Ectodermal cell (in vitro differentiated cells): ENCODE results near the gene SND1.

ENCODE experiments used
- H3K27ac ChIP-seq: 2 replicates; pipeline ENCODE4 v1.7.0; 2013; ENCODE audit warnings: mild to moderate bottlenecking, low read depth, low read length; ENCODE audit not compliant: insufficient read depth, poor library complexity, severe bottlenecking
- H3K27me3 ChIP-seq: 2 replicates; pipeline ENCODE4 v1.7.0; 2013; ENCODE audit warnings: mild to moderate bottlenecking, low read length; ENCODE audit not compliant: insufficient read depth, control insufficient read depth, poor library complexity, severe bottlenecking
- H3K36me3 ChIP-seq: one replicate; pipeline ENCODE4 v1.7.0; 2013; ENCODE audit warnings: low read length; ENCODE audit not compliant: control insufficient read depth, insufficient read depth
- H3K4me1 ChIP-seq: one replicate; pipeline ENCODE4 v1.7.0; 2013; ENCODE audit warnings: low read length; ENCODE audit not compliant: control insufficient read depth, insufficient read depth
- H3K4me3 ChIP-seq: 2 replicates; pipeline ENCODE4 v1.7.0; 2013; ENCODE audit warnings: low read depth, low read length, control low read depth; ENCODE audit not compliant: insufficient read depth
- H3K9me3 ChIP-seq: 2 replicates; pipeline ENCODE4 v1.7.0; 2013; ENCODE audit warnings: mild to moderate bottlenecking, low read length, moderate library complexity; ENCODE audit not compliant: control insufficient read depth
- WGBS, 2 experiments: methylation state at CpG; one replicate each; pipeline ENCODE4 v1.1.7; 2013; ENCODE audit warnings: missing lambda C conversion rate in 2 of 2; 5-methylcytosine and 5-hydroxymethylcytosine counted together

SND1 gene

DNA sequence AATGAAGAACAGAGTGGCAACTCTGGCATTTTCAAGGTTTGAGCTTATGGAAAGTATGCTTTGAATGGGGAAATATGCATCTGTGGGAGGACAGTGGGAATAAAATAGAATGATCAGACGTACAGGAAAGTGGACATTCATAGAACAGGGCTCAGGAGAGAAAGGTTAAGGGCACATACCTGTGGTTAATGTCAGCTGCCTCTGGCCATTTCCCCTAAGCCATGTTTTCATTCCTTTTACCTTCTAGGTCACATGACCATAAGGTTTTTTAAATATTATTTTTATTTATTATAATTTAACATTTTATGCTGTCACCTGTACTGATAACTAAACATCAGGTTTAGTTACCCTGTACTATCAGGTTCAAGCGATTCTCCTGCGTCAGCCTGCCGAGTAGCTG lies 326.4 kb downstream of the SND1 start:
- H3K4me1 ChIP-seq, result peaks cover 38% of the 10 kb centered on the region
- no peak overlapping the region for H3K27ac ChIP-seq
- H3K9me3 ChIP-seq, result no peaks in the 10 kb centered on the region
- H3K4me3 ChIP-seq, result no peak overlapping the region
- 91 to 96% methylated on average over 4 of the region's 4 CpGs for WGBS, 2 experiments
- peaks cover 4% of the 10 kb centered on the region for H3K36me3 ChIP-seq
- H3K27me3 ChIP-seq, result no peaks in the 10 kb centered on the region

GRCh38 chr7:127979113-127979727 lies 327.2 kb downstream of the SND1 start:
- no peak overlapping the region for H3K4me3 ChIP-seq
- H3K4me1 ChIP-seq, result peaks cover 30% of the 10 kb centered on the region
- peaks cover 4% of the 10 kb centered on the region for H3K36me3 ChIP-seq
- H3K27ac ChIP-seq, result no peak overlapping the region
- no peaks in the 10 kb centered on the region for H3K9me3 ChIP-seq
- 95 to 97% methylated on average over 9 of the region's 9 CpGs for WGBS, 2 experiments
- H3K27me3 ChIP-seq, result no peaks in the 10 kb centered on the region

DNA sequence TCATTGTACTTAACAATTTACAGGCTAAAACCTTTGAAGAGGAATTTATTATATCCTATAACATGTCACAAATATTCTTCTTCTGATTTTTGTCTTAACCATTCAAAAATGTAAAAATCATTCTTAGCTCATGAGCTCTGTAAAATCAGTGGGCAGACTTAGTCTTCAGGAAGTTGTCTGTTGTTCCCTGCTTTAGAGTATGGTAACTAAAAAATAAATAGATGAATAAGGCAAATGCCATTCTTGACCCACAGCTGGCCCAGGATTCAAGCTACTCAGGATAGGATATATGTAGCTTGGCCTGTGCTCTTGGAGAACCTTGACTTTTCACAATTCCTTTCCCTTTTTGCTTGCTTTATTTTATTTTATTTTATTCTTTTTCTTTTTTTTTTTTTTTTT lies 327.7 kb downstream of the SND1 start:
- peaks cover 25% of the 10 kb centered on the region for H3K4me1 ChIP-seq
- H3K27me3 ChIP-seq, result no peaks in the 10 kb centered on the region
- H3K9me3 ChIP-seq, result no peaks in the 10 kb centered on the region
- H3K36me3 ChIP-seq, result peaks cover 4% of the 10 kb centered on the region
- no peak overlapping the region for H3K27ac ChIP-seq
- no peak overlapping the region for H3K4me3 ChIP-seq

DNA sequence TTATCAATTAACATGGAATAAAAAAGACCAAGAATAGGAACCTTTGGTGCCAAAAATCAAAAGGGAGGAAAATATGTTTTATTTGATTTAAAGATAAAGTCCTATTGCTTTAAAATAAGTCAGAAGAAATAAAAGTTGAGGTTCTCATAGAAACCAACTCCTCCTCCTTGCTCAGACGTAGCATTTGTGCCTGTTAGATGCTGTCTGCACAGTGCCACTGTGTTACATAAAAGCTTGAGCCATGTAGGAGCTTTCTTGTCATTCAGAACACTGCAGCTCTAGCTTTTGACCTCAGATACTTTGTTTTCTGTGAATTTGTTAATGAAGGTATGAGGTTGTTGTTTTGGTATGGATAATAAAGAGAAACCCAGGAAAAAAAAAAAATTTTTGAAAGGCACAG lies 328.9 kb downstream of the SND1 start:
- no peak overlapping the region for H3K27ac ChIP-seq
- H3K4me3 ChIP-seq, result no peak overlapping the region
- H3K27me3 ChIP-seq, result no peaks in the 10 kb centered on the region
- H3K4me1 ChIP-seq, result peaks cover 13% of the 10 kb centered on the region
- no peaks in the 10 kb centered on the region for H3K9me3 ChIP-seq
- 73 to 87% methylated on average over 1 of the region's 1 CpG for WGBS, 2 experiments
- peaks cover 4% of the 10 kb centered on the region for H3K36me3 ChIP-seq

DNA sequence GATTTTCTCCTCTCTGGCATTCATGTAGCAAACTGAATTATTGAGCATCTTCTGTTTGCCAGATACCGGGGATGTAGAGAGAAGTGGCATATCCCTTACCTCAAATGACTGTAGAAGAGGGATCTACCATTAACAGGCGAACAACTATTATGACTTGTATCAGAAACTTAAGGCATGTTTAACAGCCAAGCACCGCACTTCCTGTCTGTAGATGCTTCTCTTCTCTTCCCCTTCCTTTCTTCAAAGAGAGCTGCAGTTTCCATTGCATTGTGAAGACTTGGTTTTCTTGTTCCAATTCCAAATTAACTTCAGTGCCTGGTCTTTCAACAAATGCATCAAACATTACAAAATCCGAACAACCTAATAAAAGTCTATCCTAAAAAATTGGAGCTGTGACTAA lies 330.0 kb downstream of the SND1 start:
- Histone ChIP-seq H3K27ac (no peak overlapping the region), H3K36me3 (peaks cover 4% of the 10 kb centered on the region), H3K27me3 (no peaks in the 10 kb centered on the region), H3K9me3 (no peaks in the 10 kb centered on the region), H3K4me3 (no peak overlapping the region), H3K4me1 (peaks cover 8% of the 10 kb centered on the region)
- WGBS, 2 experiments, result 96% methylated on average over 4 of the region's 4 CpGs

GRCh38 chr7:127983804-127984332 lies 331.9 kb downstream of the SND1 start:
- 96% methylated on average over 5 of the region's 5 CpGs for whole genome bisulfite sequencing, 2 experiments
- H3K27ac ChIP-seq, result no peak overlapping the region
- H3K9me3 ChIP-seq, result no peaks in the 10 kb centered on the region
- no peaks in the 10 kb centered on the region for H3K27me3 ChIP-seq
- no peak overlapping the region for H3K4me3 ChIP-seq
- H3K36me3 ChIP-seq, result peaks cover 4% of the 10 kb centered on the region
- H3K4me1 ChIP-seq, result peaks cover 18% of the 10 kb centered on the region

GRCh38 chr7:127986581-127987521 lies 334.9 kb downstream of the SND1 start:
- 76 to 80% methylated on average over 4 of the region's 4 CpGs for WGBS, 2 experiments
- Histone ChIP-seq H3K36me3 (no peaks in the 10 kb centered on the region), H3K27me3 (no peaks in the 10 kb centered on the region), H3K27ac (no peak overlapping the region), H3K4me3 (no peak overlapping the region), H3K9me3 (no peaks in the 10 kb centered on the region), H3K4me1 (peaks cover 18% of the 10 kb centered on the region)

GRCh38 chr7:127988751-127989150 lies 336.8 kb downstream of the SND1 start:
- Histone ChIP-seq H3K4me1 (peaks cover 18% of the 10 kb centered on the region), H3K36me3 (peaks cover 4% of the 10 kb centered on the region), H3K9me3 (no peaks in the 10 kb centered on the region), H3K27ac (no peak overlapping the region), H3K4me3 (no peak overlapping the region), H3K27me3 (no peaks in the 10 kb centered on the region)
- 94 to 98% methylated on average over 1 of the region's 1 CpG for WGBS, 2 experiments

DNA sequence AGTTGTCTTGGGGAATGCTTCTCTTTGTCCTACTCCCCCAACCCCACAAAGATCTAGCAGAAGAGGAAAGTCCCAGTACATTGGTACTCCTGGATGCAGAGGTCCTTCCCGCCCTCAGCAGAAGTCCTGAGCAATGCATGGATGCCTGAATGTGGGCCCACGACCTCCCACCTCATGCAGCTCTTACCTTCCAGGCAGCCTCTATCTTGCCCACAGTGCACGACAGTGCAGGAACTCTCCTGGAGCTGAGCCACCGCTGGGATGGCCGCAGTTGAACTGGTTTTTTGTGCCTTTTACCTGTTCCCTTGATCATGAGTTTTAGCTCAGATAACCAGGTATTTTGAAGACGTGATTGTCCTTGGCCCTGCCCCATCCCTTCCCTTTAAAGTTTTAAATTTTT lies 341.3 kb downstream of the SND1 start:
- H3K36me3 ChIP-seq, result peaks cover 4% of the 10 kb centered on the region
- WGBS, 2 experiments, result 93 to 95% methylated on average over 6 of the region's 6 CpGs
- H3K4me1 ChIP-seq, result peaks cover 25% of the 10 kb centered on the region
- H3K27me3 ChIP-seq, result no peaks in the 10 kb centered on the region
- no peaks in the 10 kb centered on the region for H3K9me3 ChIP-seq
- no peak overlapping the region for H3K4me3 ChIP-seq
- no peak overlapping the region for H3K27ac ChIP-seq

GRCh38 chr7:127993987-127994386 lies 342.0 kb downstream of the SND1 start:
- no peaks in the 10 kb centered on the region for H3K27me3 ChIP-seq
- WGBS, 2 experiments, result 91 to 92% methylated on average over 5 of the region's 5 CpGs
- no peaks in the 10 kb centered on the region for H3K9me3 ChIP-seq
- peaks cover 4% of the 10 kb centered on the region for H3K36me3 ChIP-seq
- peaks cover 20% of the 10 kb centered on the region for H3K4me1 ChIP-seq
- H3K4me3 ChIP-seq, result no peak overlapping the region
- no peak overlapping the region for H3K27ac ChIP-seq
